Right kidney (tissue), 1 donor: Measurements from ENCODE around the gene ATR.

ENCODE experiments used
- DNase-seq: peaks from one replicate; pipeline ENCODE4 v3.0.0-alpha.2; 2016

The ATR gene

DNA sequence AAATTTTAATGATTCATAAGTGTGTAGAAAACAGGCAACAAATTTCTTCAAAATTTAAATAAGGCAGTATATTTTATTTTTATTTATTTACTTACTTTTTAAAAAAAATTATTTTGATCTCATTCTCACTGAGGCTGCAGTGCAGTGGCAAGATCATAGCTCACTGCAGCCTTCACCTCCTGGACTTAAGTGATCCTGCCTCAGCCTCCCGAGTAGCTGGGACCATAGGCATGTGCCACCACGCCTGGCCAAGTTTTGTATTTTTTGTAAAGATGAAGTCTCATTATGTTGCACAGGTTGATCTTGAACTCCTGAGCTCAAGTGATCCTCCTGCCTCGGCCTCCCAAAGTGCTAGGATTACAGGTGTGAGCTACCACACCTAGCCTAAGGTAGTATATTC, 69.5 kb downstream of the ATR start:
- no peak for DNase-seq

- no peak for DNase-seq
Measured at GRCh38 chr3:142507241-142507640, 71.3 kb downstream of the ATR start.

DNA sequence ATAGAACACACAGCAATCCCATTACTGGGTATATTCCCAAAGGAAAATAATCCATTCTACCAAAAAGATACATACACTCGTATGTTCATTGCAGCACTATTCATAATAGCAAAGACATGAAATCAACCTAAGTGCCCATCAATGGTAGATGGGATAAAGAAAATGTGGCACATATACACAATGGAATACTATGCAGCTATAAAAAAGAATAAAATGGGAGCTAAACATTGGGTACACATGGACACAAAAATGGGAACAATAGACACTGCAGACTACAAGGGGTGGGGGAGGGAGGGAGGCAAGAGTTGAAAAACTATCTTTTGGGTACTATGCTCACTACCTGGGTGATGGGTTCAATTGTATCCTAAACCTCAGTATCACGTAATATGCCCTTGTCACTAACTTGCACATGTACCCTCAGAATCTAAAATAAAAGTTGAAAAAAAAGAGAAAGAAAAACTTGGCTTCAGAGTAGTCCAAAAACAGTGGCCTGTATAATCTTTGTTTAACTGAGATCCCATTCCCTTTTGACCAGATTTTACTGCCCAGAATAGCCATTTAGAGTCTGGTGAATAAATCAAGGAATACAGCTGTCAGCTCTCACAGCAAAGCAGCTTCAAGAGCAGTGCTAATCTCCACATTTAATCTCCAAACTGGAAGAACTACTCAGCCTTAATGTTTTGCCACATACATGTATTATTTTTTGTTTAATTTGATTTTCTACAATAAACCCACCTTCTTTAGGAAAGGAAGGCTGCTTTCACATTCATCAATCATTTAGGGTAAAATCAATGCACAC, 76.1 kb downstream of the ATR start:
- no peak for DNase-seq

DNA sequence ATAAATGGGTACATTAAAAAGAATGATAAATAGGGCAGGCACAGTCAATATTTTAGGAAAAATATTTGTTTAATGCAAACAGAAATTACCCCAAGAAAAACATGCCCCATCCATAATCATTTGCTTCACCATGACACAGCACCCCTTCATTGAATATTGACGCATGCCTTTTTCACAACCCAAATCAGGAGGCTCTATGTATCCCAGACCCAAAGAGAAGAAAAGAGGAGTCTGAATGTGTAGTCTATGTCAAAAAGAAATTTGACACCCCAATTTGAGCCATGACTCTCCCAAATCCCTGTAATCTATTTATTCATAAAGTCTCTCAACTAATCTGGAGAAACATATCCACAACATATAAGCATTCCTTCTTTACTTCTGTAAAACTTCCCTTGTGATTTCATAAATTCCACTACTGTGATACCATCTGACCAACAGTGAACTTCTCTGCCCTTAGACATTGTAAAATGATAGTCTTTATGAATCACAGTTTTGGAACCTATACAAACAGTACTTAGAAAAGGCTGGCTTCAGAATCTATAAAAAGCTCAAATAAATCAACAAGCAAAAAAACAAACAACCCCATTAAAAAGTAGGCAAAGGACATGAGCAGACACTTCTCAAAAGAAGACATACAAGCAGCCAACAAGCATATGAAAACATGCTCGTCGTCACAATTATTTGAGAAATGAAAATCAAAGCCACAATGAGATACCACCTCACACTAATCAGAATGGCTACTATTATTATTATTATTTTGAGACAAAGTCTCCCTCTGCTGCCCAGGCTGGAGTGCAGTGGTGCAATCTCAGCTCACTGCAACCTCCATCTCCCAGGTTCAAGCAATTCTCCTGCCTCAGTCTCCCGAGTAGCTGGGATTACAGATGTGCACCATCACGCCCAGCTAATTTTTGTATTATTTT, 77.3 kb downstream of the ATR start:
- no peak for DNase-seq

DNA sequence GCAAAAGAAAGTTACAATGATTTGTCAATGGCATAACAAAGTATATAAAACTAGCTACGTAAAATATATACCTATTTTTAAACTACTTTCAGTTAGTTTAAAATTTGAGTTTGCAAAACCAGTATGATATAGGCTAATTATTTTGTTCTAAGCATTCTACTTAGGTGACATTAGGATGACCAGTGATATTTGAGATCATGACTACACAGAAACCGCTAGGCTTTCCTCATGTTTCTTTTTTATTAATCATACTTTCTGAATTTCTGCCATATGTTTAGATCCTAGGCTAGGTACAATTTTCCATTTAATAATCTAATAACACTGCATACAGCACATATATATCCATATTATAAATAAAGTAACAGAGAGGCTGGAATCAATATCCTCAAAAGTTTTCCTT, 78.3 kb downstream of the ATR start:
- DNase-seq, result no peak

GRCh38 chr3:142498397-142499180, 79.9 kb downstream of the ATR start:
- DNase-seq, result no peak

DNA sequence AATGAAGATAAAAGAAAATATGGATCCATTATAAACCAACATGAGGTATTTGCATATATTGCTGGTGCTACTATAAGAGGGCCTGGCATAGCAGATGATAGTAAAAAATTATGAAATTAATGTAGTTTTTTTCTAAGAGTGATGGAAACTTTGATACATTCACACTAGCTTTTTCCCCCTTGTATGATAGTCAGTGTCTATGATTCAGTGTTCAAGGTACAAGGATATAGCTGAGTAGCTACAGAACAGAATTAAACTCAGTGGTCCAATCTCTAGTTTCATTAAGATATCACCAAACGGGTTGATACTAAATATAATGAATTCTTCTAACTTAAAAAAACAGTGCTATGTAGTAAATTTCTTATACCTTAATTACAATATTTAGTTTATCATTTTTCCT, 80.8 kb downstream of the ATR start:
- no peak for DNase-seq

DNA sequence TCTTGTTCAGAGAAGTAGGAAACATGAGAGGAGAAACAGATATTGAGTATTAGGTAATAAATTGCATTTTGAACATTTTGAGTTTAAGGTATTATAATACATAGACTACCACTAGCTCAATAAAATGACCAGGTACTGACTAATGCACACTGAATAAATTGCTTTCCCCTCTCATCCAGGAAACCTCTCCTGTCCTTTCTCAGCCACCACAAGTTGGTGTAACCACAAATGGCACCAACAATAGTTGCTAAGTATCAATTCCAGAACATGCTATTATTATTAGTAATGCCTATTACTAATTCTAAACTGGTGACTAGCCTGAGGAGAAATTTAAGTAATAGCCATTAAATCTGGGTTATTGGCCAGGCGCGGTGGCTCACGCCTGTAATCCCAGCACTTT, 83.4 kb downstream of the ATR start:
- DNase-seq, result no peak

GRCh38 chr3:142492184-142492583, 86.3 kb downstream of the ATR start:
- no peak for DNase-seq

DNA sequence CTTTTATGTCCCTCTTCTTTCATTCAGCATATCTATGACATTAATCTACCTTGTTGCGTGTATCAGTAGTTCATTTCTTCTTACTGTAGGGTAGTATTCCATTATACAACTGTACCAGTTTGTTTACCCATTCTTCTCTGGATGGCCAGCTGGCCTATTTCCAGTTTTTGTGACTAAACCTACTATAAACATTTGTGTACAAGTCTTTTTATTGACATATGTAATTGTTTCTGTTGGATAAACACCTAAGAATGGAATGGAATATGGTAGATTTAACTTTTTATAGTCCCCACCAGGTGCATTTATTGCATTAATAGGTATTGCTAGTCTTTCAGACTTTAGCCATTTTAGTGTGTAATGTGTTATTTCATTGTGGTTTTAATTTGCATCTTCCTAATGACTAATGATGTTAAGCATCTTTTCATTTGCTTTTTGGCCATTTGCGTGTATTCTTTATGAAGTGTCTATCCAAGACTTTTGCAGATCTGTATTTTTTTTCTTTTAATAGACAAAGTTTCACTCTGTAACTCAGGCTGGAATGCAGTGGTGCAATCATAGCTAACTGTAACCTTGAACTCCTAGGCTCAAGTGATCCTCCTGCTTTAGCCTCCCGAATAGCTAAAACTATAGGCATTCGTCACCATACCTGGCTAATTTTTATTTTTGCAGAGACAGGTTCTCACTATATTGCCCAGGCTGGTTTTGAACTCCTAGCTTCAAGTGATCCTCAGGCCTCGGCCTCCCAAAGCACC, 88.8 kb downstream of the ATR start:
- DNase-seq, result no peak

- no peak for DNase-seq
Measured at GRCh38 chr3:142484912-142485435, 93.6 kb downstream of the ATR start.

DNA sequence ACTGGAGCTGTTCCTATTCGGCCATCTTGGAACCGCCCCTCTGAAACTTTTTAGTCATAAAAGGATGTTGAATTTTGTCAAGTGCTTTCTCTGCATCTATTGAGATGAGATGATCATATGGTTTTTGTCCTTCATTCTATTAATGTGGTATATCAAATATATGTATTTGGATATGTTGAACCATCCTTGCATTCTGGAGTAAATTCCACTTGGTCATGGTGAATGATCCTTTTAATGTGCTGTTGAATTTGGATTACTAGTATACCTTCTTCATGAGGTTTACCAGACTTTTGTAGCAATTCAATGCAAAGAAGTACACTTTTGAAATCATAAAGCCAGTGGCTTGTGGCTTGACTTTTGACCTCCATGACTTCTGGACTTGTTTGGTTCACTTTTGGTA, 97.3 kb downstream of the ATR start:
- no peak for DNase-seq

DNA sequence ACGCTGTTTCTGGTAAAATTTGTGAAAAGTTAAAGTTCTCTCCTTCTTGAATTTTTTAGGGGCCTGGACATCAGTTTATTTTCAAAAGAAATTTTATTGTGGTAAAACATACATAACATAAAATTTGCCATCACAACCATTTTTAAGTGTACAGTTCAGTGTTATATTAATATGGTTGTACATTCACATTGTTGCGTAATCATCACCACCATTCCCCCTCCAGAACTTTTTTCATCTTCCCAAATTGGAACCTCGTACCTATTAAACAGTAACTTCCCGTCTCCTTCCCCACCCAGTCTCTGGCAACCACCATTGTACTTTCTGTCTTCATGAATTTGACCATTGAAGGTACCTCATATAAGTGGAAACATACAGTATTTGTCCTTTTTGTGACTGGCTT, 107.7 kb downstream of the ATR start:
- DNase-seq, result no peak

GRCh38 chr3:142468456-142468855, 110.1 kb downstream of the ATR start:
- DNase-seq, result no peak

- no peak for DNase-seq
Measured at GRCh38 chr3:142467768-142468167, 110.8 kb downstream of the ATR start.

DNA sequence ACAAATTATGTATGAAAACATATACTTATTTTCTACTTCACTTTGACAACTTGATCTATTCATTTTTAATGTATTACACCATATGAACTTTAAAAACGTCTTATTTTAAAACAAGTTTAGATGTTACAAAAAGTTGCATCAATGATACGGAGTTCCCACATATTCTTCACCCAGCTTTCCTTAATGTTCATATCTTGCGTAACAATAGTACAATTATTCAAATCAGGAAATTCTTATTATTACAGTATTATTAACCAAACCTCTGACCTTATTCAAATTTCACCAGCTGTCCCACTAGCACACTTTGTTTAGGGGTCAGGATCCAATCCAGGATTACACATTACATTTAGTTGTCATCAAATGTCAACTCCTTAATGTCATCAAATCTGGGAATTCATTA, 117.8 kb downstream of the ATR start:
- DNase-seq, result no peak

- DNase-seq, result no peak
Measured at GRCh38 chr3:142459929-142460328, 118.6 kb downstream of the ATR start.

- DNase-seq, result no peak
Measured at GRCh38 chr3:142459096-142459495, 119.4 kb downstream of the ATR start.

DNA sequence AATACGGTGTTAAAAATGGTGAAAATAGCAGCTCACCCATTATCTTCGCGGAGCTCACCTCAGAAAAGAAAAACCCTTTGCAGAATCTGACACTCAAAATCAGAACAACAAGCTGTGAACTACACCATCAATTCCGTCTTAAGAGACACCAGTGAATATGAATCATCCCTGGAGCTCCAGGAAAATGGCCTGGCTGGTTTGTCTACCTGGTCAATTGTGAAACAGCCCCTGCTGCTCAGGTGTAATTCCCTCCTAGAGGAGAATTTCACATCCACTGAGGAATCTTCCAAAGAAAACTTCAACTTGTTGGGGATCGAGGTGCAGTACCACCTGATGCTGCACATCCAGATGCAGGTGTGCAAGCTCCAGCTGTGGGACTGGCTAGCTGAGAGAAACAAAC, 127.7 kb downstream of the ATR start:
- DNase-seq, result no peak

DNA sequence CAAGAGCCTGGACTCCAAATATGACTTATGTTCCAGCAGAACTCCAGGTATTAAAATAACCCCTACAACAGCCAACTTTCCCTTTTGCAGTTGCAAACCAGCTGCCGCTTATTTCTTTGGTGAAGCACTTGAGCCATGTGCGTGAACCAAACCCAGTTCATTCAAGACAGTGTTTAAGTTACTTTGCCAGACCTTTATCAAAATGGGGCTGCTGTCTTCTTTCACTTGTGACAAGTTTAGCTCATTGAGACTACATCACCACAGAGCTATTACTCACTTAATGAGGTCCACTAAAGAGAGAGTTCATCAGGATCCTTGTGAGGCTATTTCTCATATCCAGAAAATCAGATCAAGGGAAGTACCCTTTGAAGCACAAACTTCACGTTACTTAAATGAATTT, 128.3 kb downstream of the ATR start:
- no peak for DNase-seq

GRCh38 chr3:142447852-142448823, 130.4 kb downstream of the ATR start, which contains the start of gene XRN1:
Gene XRN1 (minus strand): TSS chr3:142448037. CDS start chr3:142447944, 93 bp downstream.
- DNase-seq, result peak; percentile 97
